HepG2 (cell line): ENCODE results near the gene TRIM66.

Experiments
- TF ChIP-seq, protein P1 (sequence below): sonication (generic); formaldehyde crosslinking; IDR thresholded peaks from 2 replicates; pipeline ENCODE4 v1.5.0; 2020; ENCODE audit warnings: mild to moderate bottlenecking, missing genetic modification reagents, moderate library complexity
- TF ChIP-seq, protein P2 (sequence below): sonication (generic); formaldehyde crosslinking; IDR thresholded peaks from 2 replicates; pipeline ENCODE4 v1.4.0; 2020; ENCODE audit warnings: missing genetic modification reagents

DNA sequence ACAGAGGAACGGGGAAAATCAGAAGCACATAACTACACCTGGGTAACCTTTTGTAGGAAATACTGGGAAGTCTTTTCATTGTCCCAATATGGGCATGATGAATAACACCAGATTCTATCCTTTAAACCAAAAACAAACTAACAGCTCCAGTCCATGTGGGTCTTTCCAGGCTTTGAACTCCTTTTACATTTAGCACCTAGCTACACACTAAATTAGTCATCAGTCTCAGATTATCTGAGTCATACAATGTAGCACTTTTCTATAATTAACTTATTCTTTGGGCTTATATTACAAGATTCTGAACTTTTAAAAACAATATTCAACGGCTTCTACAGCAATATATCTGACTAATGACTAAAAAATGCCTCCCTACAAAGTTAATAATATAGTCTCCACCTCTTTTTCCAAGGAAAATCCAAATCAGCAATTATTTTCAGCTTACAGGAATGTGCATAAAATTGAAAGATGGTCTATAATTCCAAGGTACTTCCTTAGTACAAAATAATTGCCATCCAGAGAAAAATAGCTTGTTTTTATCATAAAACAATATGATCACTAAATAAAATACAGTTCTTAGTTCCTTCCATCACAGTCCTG lies 114.8 kb downstream of the TRIM66 start:
- TF ChIP-seq, protein P1, sequence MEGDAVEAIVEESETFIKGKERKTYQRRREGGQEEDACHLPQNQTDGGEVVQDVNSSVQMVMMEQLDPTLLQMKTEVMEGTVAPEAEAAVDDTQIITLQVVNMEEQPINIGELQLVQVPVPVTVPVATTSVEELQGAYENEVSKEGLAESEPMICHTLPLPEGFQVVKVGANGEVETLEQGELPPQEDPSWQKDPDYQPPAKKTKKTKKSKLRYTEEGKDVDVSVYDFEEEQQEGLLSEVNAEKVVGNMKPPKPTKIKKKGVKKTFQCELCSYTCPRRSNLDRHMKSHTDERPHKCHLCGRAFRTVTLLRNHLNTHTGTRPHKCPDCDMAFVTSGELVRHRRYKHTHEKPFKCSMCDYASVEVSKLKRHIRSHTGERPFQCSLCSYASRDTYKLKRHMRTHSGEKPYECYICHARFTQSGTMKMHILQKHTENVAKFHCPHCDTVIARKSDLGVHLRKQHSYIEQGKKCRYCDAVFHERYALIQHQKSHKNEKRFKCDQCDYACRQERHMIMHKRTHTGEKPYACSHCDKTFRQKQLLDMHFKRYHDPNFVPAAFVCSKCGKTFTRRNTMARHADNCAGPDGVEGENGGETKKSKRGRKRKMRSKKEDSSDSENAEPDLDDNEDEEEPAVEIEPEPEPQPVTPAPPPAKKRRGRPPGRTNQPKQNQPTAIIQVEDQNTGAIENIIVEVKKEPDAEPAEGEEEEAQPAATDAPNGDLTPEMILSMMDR (CRISPR knock-in tag) = no peak
- TF ChIP-seq, protein P2, sequence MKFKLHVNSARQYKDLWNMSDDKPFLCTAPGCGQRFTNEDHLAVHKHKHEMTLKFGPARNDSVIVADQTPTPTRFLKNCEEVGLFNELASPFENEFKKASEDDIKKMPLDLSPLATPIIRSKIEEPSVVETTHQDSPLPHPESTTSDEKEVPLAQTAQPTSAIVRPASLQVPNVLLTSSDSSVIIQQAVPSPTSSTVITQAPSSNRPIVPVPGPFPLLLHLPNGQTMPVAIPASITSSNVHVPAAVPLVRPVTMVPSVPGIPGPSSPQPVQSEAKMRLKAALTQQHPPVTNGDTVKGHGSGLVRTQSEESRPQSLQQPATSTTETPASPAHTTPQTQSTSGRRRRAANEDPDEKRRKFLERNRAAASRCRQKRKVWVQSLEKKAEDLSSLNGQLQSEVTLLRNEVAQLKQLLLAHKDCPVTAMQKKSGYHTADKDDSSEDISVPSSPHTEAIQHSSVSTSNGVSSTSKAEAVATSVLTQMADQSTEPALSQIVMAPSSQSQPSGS (CRISPR knock-in tag) = no peak
